GM23338 (cell line): ENCODE data around the gene TYK2. TPM values are rescaled to one million over a fixed set of nuclear protein-coding genes. Genes with fewer than 3 reads are reported as not detected.

ENCODE experiments used
- ATAC-seq: fragments of 200-7000 bp; cut with Tn5 transposase; 3 replicates; pipeline ENCODE4 v1.9.1; 2020
- DNase-seq: peaks from one replicate; pipeline ENCODE4 v3.0.0-alpha.2; 2015; ENCODE audit warnings: low spot score
- H2AFZ ChIP-seq: fragments of 200-600 bp; sonication (generic); 2 replicates; pipeline ENCODE4 v1.8.0; 2016; ENCODE audit warnings: antibody characterized with exemption, mild to moderate bottlenecking, moderate library complexity
- H3F3A ChIP-seq: fragments of 200-600 bp; sonication (generic); replicated peaks from 2 replicates; pipeline ENCODE4 v1.8.0; 2017; ENCODE audit warnings: antibody characterized with exemption, mixed run types, low read depth
- H3K27ac ChIP-seq: fragments of 200-600 bp; sonication (generic); 2 replicates; pipeline ENCODE4 v1.6.1; 2016; ENCODE audit warnings: low read depth
- H3K27me3 ChIP-seq: fragments of 200-600 bp; sonication (generic); 2 replicates; pipeline ENCODE4 v1.8.0; 2016; ENCODE audit warnings: mild to moderate bottlenecking, mixed run types, moderate library complexity; ENCODE audit not compliant: insufficient read depth
- H3K36me3 ChIP-seq: fragments of 200-600 bp; sonication (generic); 2 replicates; pipeline ENCODE4 v1.8.0; 2016; ENCODE audit warnings: mild to moderate bottlenecking; ENCODE audit not compliant: insufficient read depth
- H3K4me1 ChIP-seq: fragments of 200-600 bp; sonication (generic); 2 replicates; pipeline ENCODE4 v1.8.0; 2016; ENCODE audit warnings: mild to moderate bottlenecking, moderate library complexity; ENCODE audit not compliant: insufficient read depth
- H3K4me2 ChIP-seq: fragments of 200-600 bp; sonication (generic); 2 replicates; pipeline ENCODE4 v1.7.1; 2017; ENCODE audit warnings: mixed run types
- H3K4me3 ChIP-seq: fragments of 200-600 bp; sonication (generic); 2 replicates; pipeline ENCODE4 v1.6.1; 2016; ENCODE audit warnings: mixed run types
- H3K79me2 ChIP-seq: fragments of 200-600 bp; sonication (generic); replicated peaks from 2 replicates; pipeline ENCODE4 v1.8.0; 2017; ENCODE audit warnings: mild to moderate bottlenecking; ENCODE audit not compliant: insufficient read depth
- H3K9me2 ChIP-seq: fragments of 200-600 bp; sonication (generic); 2 replicates; pipeline ENCODE4 v1.8.0; 2017; ENCODE audit not compliant: insufficient read depth
- H4K20me1 ChIP-seq: fragments of 200-600 bp; sonication (generic); replicated peaks from 2 replicates; pipeline ENCODE4 v1.8.0; 2017; ENCODE audit warnings: mild to moderate bottlenecking; ENCODE audit not compliant: insufficient read depth
- H3K27ac Mint-ChIP-seq: 2 replicates; pipeline ENCODE4 v1.8.0; 2020; ENCODE audit warnings: inconsistent platforms, mild to moderate bottlenecking, moderate library complexity, mixed read lengths
- H3K27me3 Mint-ChIP-seq: 3 replicates; pipeline ENCODE4 v1.8.0; 2022; ENCODE audit warnings: low read depth, mild to moderate bottlenecking, moderate library complexity, mixed read lengths, inconsistent platforms; ENCODE audit not compliant: insufficient read depth, poor library complexity
- H3K36me3 Mint-ChIP-seq: 3 replicates; pipeline ENCODE4 v1.8.0; 2021; ENCODE audit warnings: low read depth, mild to moderate bottlenecking, inconsistent platforms, moderate library complexity, mixed read lengths
- H3K4me1 Mint-ChIP-seq: 3 replicates; pipeline ENCODE4 v1.8.0; 2020; ENCODE audit warnings: mild to moderate bottlenecking, inconsistent platforms, mixed read lengths
- H3K4me3 Mint-ChIP-seq: 3 replicates; pipeline ENCODE4 v1.8.0; 2021; ENCODE audit warnings: moderate library complexity, mild to moderate bottlenecking, inconsistent platforms, mixed read lengths
- H3K9me3 Mint-ChIP-seq: 3 replicates; pipeline ENCODE4 v1.8.0; 2020; ENCODE audit warnings: moderate library complexity, mild to moderate bottlenecking, inconsistent platforms, mixed read lengths
- EZH2phosphoT487 ChIP-seq: fragments of 200-600 bp; sonication (generic); IDR thresholded peaks from one replicate; pipeline ENCODE4 v1.8.1; 2018; ENCODE audit warnings: antibody characterized with exemption; ENCODE audit not compliant: unreplicated experiment
- JUNB ChIP-seq: IDR thresholded peaks from one replicate; pipeline ENCODE4 v1.6.1; 2016; ENCODE audit warnings: antibody characterized with exemption; ENCODE audit not compliant: unreplicated experiment
- NANOG ChIP-seq: IDR thresholded peaks from 2 replicates; pipeline ENCODE4 v1.6.1; 2016; ENCODE audit warnings: antibody characterized with exemption, borderline replicate concordance
- POLR2AphosphoS5 ChIP-seq: IDR thresholded peaks from 2 replicates; pipeline ENCODE4 v1.6.1; 2016; ENCODE audit warnings: antibody characterized with exemption, low read depth
- polyA plus RNA-seq: library from polyadenylated mRNA; unstranded; fragments of >200 nt; fragmentation: Nextera tagmentation; extraction: Ambion mirVana; gene quantifications from 2 replicates; pipeline ENCODE4 v1.2.1, GENCODE V29; 2016
- total RNA-seq: library from RNA; depleted of rRNA; stranded (reverse); fragments of >200 nt; shearing (Covaris generic); gene quantifications from 2 replicates; pipeline ENCODE4 v1.2.3, GENCODE V29; 2014
- TF ChIP-seq, protein P1 (sequence below): fragments of 250-450 bp; sonication (Bioruptor Pico); IDR thresholded peaks from 2 replicates; pipeline ENCODE4 v1.5.0; 2020; ENCODE audit warnings: mild to moderate bottlenecking, moderate library complexity
- TF ChIP-seq, protein P2 (sequence below): IDR thresholded peaks from one replicate; pipeline ENCODE4 v1.6.1; 2018; ENCODE audit warnings: antibody characterized with exemption; ENCODE audit not compliant: unreplicated experiment

Gene TYK2
- total and polyA plus RNA-seq, 2 experiments from 2014 or later: 29.1 to 30.7 TPM

DNA sequence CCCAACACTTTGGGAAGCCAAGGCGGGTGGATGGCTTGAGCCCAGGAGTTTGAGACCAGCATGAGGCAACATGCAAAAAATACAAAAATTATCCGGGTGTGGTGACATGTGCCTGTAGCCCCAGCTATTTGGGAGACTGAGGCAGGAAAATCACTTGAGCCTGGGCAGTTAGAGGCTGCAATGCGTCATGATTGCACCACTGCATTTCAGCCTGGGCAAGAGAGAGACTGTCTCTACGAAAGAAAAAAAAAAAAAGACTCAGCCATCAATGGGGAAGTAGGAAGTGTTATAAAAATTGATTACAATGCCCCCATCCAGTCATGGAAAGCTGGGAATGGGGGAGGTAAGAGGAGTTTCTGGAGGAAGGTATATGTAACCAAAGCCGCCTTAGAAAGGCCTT, 5.4 kb downstream of the TYK2 start (continued):
- TF ChIP-seq, protein P1, sequence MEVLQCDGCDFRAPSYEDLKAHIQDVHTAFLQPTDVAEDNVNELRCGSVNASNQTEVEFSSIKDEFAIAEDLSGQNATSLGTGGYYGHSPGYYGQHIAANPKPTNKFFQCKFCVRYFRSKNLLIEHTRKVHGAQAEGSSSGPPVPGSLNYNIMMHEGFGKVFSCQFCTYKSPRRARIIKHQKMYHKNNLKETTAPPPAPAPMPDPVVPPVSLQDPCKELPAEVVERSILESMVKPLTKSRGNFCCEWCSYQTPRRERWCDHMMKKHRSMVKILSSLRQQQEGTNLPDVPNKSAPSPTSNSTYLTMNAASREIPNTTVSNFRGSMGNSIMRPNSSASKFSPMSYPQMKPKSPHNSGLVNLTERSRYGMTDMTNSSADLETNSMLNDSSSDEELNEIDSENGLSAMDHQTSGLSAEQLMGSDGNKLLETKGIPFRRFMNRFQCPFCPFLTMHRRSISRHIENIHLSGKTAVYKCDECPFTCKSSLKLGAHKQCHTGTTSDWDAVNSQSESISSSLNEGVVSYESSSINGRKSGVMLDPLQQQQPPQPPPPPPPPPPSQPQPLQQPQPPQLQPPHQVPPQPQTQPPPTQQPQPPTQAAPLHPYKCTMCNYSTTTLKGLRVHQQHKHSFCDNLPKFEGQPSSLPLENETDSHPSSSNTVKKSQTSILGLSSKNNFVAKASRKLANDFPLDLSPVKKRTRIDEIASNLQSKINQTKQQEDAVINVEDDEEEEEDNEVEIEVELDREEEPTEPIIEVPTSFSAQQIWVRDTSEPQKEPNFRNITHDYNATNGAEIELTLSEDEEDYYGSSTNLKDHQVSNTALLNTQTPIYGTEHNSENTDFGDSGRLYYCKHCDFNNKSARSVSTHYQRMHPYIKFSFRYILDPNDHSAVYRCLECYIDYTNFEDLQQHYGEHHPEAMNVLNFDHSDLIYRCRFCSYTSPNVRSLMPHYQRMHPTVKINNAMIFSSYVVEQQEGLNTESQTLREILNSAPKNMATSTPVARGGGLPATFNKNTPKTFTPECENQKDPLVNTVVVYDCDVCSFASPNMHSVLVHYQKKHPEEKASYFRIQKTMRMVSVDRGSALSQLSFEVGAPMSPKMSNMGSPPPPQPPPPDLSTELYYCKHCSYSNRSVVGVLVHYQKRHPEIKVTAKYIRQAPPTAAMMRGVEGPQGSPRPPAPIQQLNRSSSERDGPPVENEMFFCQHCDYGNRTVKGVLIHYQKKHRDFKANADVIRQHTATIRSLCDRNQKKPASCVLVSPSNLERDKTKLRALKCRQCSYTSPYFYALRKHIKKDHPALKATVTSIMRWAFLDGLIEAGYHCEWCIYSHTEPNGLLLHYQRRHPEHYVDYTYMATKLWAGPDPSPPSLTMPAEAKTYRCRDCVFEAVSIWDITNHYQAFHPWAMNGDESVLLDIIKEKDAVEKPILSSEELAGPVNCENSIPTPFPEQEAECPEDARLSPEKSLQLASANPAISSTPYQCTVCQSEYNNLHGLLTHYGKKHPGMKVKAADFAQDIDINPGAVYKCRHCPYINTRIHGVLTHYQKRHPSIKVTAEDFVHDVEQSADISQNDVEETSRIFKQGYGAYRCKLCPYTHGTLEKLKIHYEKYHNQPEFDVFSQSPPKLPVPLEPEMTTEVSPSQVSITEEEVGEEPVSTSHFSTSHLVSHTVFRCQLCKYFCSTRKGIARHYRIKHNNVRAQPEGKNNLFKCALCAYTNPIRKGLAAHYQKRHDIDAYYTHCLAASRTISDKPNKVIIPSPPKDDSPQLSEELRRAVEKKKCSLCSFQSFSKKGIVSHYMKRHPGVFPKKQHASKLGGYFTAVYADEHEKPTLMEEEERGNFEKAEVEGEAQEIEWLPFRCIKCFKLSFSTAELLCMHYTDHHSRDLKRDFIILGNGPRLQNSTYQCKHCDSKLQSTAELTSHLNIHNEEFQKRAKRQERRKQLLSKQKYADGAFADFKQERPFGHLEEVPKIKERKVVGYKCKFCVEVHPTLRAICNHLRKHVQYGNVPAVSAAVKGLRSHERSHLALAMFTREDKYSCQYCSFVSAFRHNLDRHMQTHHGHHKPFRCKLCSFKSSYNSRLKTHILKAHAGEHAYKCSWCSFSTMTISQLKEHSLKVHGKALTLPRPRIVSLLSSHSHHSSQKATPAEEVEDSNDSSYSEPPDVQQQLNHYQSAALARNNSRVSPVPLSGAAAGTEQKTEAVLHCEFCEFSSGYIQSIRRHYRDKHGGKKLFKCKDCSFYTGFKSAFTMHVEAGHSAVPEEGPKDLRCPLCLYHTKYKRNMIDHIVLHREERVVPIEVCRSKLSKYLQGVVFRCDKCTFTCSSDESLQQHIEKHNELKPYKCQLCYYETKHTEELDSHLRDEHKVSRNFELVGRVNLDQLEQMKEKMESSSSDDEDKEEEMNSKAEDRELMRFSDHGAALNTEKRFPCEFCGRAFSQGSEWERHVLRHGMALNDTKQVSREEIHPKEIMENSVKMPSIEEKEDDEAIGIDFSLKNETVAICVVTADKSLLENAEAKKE (CRISPR knock-in tag): no peak
- TF ChIP-seq NANOG (no peak), JUNB (no peak), EZH2phosphoT487 (no peak), POLR2AphosphoS5 (no peak)
- TF ChIP-seq, protein P2, sequence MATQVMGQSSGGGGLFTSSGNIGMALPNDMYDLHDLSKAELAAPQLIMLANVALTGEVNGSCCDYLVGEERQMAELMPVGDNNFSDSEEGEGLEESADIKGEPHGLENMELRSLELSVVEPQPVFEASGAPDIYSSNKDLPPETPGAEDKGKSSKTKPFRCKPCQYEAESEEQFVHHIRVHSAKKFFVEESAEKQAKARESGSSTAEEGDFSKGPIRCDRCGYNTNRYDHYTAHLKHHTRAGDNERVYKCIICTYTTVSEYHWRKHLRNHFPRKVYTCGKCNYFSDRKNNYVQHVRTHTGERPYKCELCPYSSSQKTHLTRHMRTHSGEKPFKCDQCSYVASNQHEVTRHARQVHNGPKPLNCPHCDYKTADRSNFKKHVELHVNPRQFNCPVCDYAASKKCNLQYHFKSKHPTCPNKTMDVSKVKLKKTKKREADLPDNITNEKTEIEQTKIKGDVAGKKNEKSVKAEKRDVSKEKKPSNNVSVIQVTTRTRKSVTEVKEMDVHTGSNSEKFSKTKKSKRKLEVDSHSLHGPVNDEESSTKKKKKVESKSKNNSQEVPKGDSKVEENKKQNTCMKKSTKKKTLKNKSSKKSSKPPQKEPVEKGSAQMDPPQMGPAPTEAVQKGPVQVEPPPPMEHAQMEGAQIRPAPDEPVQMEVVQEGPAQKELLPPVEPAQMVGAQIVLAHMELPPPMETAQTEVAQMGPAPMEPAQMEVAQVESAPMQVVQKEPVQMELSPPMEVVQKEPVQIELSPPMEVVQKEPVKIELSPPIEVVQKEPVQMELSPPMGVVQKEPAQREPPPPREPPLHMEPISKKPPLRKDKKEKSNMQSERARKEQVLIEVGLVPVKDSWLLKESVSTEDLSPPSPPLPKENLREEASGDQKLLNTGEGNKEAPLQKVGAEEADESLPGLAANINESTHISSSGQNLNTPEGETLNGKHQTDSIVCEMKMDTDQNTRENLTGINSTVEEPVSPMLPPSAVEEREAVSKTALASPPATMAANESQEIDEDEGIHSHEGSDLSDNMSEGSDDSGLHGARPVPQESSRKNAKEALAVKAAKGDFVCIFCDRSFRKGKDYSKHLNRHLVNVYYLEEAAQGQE: no peak

DNA sequence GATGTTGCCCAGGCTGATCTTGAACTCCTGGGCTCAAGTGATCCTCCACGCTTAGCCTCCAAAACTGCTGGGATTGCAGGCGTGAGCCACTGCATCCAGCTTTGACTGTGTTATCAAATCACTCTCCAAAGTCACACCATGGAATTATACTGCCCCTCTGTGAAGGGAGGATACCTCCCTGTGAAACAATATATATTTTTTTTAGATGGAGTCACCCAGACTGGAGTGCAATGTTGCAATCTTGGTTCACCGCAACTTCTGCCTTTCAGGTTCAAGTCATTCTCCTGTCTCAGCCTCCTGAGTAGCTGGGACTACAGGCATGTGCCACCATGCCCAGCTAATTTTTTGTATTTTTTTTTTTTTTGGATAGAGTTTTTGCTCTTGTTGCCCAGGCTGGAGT, 7.7 kb downstream of the TYK2 start:
- ATAC-seq (no peak), DNase-seq (no peak)
- Histone ChIP-seq H3K4me3 (no peak overlapping the region), H3K27me3 (no peaks in the 10 kb centered on the region), H3K79me2 (no peaks in the 10 kb centered on the region), H3K27ac (no peak overlapping the region), H4K20me1 (no peaks in the 10 kb centered on the region; the same call in 1 of the 2 replicates), H3K9me2 (no peaks in the 10 kb centered on the region), H3K4me1 (no peaks in the 10 kb centered on the region), H3K36me3 (no peaks in the 10 kb centered on the region), H3K4me2 (no peak overlapping the region), H3F3A (no peaks in the 10 kb centered on the region), H2AFZ (no peak overlapping the region)
- peaks cover 7% of the 10 kb centered on the region for H3K27me3 Mint-ChIP-seq
- H3K9me3 Mint-ChIP-seq: no peaks in the 10 kb centered on the region
- no peak overlapping the region for H3K4me3 Mint-ChIP-seq
- H3K27ac Mint-ChIP-seq: no peak overlapping the region
- no peaks in the 10 kb centered on the region for H3K4me1 Mint-ChIP-seq
- H3K36me3 Mint-ChIP-seq: peaks cover 26% of the 10 kb centered on the region
- no peak for TF ChIP-seq POLR2AphosphoS5
- TF ChIP-seq, protein P1 (CRISPR knock-in tag): no peak
